AML-193 (cell line): ENCODE measurements around the gene ZNF138.
"Not testable (repeated sequence)": the region's sequence is repeated elsewhere in the genome, so short reads cannot be mapped to it uniquely, and the experiment has no call there.

ENCODE experiments used
- DNase-seq, 2 experiments: peaks; one replicate each; lab custom pipeline; 2025; lab: John Stamatoyannopoulos, UW

Gene ZNF138

GRCh38 chr7:64794171-64794844 is at the start of gene ZNF138:
Gene ZNF138 (plus strand): TSS chr7:64794428. CDS start chr7:64794569, 141 bp downstream.
- peak; percentile 92 to 94 for DNase-seq

- DNase-seq, result no peak
Measured at GRCh38 chr7:64744680-64745079, 49.5 kb upstream of the ZNF138 start.

GRCh38 chr7:64747802-64748201 is 46.4 kb upstream of the ZNF138 start:
- no peak for DNase-seq

GRCh38 chr7:64753032-64753431 is 41.2 kb upstream of the ZNF138 start:
- no peak for DNase-seq

GRCh38 chr7:64755865-64756264 is 38.4 kb upstream of the ZNF138 start:
- no peak for DNase-seq

GRCh38 chr7:64758151-64758550 is 36.1 kb upstream of the ZNF138 start:
- DNase-seq, result no peak

- DNase-seq, result no peak
Measured at GRCh38 chr7:64768824-64769223, 25.4 kb upstream of the ZNF138 start.

- peak; percentile 36 to 70 for DNase-seq
Measured at GRCh38 chr7:64774204-64774842, 19.9 kb upstream of the ZNF138 start.

GRCh38 chr7:64775289-64775688 is 18.9 kb upstream of the ZNF138 start:
- no peak for DNase-seq

- DNase-seq, result not testable (repeated sequence)
Measured at GRCh38 chr7:64784842-64785241, 9.4 kb upstream of the ZNF138 start.

- DNase-seq, result no peak
Measured at GRCh38 chr7:64787295-64787694, 6.9 kb upstream of the ZNF138 start.

- DNase-seq, result not testable (repeated sequence)
Measured at GRCh38 chr7:64789241-64789640, 5.0 kb upstream of the ZNF138 start.

GRCh38 chr7:64793106-64793755 is 997 bp upstream of the ZNF138 start:
- no peak for DNase-seq

- DNase-seq, result no peak
Measured at GRCh38 chr7:64795176-64795575, 948 bp downstream of the ZNF138 start.

GRCh38 chr7:64799169-64799568 is 4.9 kb downstream of the ZNF138 start:
- DNase-seq, result not testable (repeated sequence)

GRCh38 chr7:64802699-64803098 is 8.5 kb downstream of the ZNF138 start:
- no peak for DNase-seq

- no peak for DNase-seq
Measured at GRCh38 chr7:64807731-64808365, 13.6 kb downstream of the ZNF138 start.

- DNase-seq, result no peak
Measured at GRCh38 chr7:64811767-64812166, 17.5 kb downstream of the ZNF138 start.

GRCh38 chr7:64830926-64831325 is 36.7 kb downstream of the ZNF138 start:
- DNase-seq, result no peak

GRCh38 chr7:64832136-64832535 is 37.9 kb downstream of the ZNF138 start:
- DNase-seq, result no peak

GRCh38 chr7:64834989-64835388 is 40.8 kb downstream of the ZNF138 start:
- DNase-seq, result no peak

- not testable (repeated sequence) for DNase-seq
Measured at GRCh38 chr7:64835856-64836255, 41.6 kb downstream of the ZNF138 start.

- not testable (repeated sequence) for DNase-seq
Measured at GRCh38 chr7:64838051-64838450, 43.8 kb downstream of the ZNF138 start.
